Measurements from ENCODE around the gene TMEM259.

GRCh38 chr19:993831-994393 is 27.0 kb downstream of the TMEM259 start:
- TF ChIP-seq CTCF (IDR thresholded peaks at IDR 0.05) (no peak), POLR2A (IDR thresholded peaks at IDR 0.05) (no peak)
